ENCODE measurements around the gene ZNF512B.
A peak's percentile ranks its signal among the peaks of the same experiment; 100 is the strongest.
"Not testable (repeated sequence)": the region's sequence is repeated elsewhere in the genome, so short reads cannot be mapped to it uniquely, and the experiment has no call there.

The ZNF512B gene

DNA sequence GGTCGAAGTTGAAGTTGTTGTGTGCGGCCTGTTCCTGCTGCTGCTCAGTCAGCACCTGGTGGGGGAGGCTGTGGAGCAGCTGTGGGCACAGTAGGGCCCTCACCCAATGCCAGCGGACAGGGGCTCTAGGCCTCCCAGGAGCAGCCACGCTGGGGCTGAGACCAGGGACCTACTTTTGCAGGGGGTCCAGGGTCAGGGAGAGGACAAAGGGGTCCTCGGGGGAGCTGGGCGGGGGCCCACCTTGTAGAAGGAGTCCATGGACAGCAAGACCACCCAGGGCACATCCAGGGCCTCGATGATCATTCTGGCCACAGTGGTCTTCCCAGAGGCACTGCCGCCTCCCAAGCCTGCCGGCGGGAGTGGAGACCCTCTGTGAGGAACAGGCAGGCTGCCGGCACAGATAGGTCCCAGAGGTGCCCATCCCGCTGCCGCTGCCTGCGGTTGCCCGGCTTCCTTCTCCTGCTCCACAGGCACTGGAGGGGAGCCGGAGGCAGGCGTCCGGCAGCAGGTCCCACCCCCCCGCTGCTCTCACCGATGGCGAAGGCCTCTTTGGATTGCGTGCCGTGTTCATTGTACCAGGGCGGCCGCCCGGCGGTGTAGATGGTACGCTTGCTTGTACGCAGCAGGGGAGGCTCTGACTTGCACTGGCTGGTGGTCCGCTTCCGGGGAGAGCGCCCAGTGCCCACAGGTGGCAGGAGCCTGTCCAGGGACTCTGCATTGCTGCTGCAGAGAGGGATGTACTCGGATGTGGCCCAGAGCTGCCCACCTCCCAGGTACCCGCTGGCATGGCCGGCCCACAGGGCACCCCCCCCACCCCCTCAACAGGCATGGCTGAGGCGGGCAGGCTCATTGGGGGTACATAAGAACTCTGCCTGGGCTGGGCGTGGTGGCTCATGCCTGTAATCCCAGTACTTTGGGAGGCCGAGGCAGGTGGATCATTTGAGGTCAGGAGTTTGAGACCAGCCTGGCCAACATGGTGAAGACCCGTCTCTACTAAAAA, 23.5 kb downstream of the ZNF512B start:
- DNase-seq = no peak

DNA sequence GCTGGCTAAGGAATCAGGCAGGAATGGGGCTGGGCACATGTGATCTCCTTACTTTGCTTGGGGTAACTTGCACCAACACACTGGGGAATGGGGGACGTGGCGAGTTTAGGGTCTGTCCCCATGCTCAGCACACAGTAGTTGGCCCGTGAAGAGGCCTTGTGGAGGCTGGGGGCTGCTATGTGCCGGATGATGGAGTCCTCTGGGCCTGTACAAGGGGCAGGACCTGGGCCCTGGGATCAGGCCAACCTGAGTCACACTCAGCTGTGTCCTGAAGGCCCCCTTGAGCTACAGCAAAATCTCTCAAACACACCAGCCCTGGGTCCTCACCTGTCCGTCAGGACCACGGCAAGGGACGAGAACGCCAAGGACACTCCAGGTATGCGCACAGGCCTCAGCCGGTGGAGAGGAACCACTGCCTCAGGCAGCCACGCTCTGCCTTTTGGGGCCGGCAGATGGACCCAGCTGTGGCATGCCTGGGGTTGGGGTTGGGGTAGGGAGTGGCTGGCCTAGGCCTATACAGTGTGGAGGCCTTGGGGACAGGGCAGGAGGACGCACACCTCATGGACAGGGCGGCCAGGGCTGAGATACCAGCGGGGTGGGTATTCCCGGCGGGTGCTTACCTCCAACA, 24.6 kb downstream of the ZNF512B start:
- no peak for DNase-seq

DNA sequence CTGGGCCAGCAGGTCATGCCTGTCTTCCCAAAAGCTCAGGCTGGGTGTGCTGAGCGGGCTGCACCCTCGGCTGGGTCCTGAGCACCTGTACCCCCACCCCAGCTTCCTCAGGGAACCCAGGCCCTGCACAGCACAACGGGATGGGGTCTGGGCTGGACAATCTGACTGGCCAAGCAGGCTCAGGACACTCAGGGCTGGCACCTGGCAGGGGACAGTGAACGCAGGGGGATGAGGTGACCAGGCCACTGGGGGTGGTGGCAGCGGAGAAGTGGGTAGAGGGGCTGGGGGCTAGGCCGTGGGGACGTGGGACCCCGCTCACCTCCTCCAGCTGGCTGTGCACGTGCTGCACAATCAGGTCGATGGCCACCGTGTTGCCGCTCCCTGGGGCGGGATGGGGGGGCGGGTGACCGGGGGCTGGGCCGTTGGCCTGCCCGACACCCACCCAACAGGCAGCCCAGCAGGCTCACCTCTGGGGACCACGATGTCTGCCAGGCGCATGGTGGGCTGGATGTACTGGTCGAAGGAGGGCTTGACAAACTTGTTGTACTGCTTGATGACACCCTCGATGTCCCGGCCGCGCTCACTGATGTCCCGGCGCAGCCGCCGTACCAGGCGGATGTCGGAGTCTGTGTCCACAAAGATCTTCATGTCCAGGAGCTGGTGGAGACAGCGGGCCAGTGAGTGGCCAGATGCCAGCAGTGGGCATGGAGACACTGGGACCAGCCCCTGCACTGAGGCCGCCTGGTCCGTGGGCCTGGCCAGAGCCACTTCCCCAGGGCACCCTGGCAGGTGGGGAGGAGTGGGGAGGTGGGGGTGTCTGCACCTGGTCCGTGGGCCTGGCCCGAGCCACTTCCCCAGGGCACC, 25.4 kb downstream of the ZNF512B start:
- no peak for DNase-seq

DNA sequence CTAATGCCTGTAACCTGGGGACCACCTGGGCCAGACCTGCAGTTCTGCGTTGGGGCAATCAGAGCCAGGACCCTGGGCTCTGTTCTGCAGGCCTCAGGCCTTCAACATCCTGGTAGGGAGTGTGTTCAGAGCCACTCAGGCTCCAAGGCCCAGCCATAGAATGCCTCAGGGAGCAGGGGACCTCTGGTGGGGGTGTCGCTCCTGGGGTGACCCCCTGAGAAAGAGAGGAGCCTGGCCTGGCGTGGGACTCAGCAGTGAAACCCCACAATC, 26.0 kb downstream of the ZNF512B start:
- DNase-seq = no peak

DNA sequence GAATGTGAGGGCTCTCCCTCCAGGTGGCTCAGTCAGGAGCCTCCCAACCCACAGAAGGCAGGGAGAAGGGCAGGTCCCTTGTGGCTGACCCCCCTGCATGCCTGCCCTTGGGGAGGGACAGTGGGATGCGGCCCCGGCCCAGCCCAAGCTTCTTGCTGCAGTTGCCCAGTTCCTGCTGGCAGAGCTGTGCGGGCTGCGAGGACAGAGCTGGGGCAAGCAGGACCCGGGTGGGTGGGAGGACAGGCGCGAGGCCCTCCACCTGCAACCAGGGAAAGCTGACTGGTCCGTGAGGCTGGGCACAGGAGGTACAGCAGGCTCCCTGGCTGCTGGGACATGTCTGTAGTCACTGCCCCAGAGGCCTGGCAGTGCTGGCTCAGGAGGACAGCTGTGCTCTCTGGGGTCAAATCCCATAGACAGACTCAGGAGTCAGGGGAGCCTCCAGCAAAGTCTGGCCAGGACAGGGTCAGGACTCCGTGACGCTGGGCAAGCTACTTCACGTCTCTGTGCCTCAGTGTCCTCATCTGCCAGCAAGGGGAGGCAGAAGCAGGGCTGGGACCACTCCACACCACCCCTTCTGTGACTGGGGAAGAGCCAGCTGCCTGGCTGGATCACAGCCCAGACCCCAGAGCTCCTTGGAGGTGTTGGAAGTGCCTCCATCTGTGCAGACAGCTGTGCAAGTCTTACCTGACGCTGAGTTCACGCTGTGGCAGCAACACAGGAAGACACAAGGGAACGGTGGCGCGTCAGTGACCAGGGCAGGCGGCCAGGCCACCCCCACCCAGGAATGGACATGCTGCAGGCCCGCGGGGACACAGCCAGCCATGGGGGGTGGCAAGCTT, 26.5 kb downstream of the ZNF512B start:
- no peak for DNase-seq

DNA sequence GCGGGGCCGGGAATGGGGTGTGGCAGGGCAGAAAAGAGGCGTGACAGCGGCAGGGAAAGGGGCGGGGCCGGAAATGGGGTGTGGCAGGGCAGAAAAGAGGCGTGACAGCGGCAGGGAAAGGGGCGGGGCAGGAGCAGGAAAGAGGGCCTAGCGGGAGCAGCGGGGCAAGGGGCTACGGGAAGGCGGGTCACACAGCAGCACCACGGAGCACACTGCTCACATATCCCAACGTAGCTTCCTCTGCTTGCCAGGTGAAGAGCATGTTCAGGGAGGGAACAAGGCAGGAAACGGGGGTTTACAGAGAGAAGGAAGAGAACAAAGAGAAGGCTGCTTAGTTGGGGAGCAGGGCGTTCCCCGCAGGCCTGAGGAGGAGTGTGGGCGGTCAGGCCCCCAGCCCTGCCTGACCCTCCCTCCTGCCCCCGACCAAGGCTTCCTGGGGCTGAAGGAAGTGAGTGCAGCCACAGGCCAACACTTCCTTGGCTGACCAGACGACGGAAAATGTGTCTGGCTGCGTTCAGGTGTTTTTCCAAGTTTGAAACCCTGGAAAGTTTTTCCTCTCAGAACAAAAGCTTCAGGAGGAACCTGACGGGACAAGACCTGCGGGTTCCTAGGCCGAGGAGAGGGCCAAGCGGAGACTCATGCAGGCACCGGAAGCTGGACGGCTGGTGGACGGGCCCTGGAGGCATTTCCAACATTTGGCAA, 27.3 kb downstream of the ZNF512B start:
- DNase-seq = peak; percentile 76

DNA sequence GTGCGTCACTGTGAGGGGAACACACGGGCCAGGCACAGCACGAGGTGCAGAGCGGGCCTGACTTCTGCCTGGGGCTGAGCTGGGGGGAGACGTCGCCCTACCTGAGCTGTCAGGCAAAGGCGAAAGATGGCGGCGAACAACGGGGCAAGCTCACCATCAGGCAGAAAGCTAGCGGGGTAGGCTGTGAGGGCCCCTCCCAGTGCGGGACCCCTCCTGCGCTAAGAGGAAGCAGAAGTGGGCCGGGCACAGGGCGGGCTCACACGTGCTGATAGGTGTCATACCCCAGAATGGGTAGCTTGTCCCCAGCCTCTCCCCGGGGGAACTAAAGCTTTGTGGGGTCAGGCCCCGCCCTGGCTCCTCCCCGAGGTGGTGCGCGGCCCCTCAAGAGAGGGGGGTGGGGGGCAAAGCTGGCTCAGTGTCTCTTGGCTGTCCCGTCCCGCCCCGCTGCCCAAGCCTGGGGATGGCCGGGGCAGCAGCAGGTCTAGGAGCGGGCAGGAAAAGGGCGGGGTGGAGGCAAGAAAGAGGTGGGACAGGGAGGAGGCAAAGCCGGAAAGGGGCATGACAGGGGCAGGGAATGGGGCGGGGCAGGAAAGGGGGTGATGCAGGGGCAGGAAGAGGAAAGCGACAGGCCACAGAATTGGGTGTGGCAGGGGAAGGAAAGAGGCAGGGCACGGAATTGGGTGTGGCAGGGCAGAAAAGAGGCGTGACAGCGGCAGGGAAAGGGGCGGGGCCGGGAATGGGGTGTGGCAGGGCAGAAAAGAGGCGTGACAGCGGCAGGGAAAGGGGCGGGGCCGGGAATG, 28.2 kb downstream of the ZNF512B start:
- peak; percentile 97 for DNase-seq

DNA sequence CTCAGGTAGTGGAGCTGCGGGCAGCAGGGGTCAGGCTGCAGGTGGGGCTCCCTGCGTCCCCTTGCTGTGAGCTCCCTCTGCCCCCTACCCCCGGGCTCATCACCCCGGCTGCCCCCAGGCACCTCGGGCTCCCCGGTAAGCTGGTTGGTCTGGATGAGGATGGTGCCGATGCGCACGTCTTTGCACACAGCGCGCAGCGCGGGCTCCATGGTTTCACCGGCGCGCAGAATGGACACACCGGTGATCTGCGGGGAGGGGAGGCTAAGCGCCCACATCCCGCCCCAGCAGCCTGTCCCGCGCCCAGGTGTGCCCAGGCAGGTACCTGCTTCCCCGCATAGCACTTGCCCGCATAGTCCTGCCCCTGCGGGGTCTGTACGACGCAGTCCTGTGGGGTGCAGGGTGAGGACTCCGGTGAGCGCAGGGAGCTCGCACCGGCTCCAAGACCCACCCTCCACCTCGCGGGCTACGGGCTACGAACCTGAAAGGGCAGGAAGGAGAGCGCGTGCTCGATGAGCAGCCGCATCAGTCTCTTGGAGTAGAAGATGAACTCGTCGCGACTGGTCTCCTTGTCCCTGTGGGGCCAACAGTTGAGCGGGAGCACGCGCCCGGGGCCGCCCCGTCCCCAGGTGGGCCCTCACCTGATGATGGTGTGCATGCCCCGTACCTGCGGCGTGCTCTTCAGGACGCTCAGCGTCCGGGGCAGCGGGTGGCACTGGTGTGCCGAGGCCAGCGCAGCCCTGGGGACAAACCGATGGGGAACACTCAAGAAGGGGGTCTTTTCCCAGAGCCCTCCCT, 29.1 kb downstream of the ZNF512B start:
- DNase-seq = no peak

DNA sequence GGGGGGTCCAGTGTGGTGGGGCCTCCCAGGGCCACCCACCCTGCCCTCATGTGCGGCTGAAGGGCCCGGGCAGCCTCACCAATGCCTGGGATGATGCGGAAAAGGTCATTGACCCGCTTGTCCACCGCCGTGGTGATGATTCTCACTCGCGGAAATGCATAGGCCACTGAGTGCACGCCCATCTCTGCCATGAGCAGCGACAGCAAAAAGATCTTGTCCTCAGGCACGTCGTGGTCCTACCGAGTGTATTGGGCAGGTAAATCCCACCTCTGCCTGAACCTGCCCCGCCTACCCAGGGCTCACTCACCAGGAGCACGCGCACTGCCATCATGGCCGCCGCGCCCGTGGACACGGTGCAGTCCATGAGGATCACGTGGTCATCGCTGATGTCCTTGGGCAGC, 29.7 kb downstream of the ZNF512B start:
- no peak for DNase-seq

DNA sequence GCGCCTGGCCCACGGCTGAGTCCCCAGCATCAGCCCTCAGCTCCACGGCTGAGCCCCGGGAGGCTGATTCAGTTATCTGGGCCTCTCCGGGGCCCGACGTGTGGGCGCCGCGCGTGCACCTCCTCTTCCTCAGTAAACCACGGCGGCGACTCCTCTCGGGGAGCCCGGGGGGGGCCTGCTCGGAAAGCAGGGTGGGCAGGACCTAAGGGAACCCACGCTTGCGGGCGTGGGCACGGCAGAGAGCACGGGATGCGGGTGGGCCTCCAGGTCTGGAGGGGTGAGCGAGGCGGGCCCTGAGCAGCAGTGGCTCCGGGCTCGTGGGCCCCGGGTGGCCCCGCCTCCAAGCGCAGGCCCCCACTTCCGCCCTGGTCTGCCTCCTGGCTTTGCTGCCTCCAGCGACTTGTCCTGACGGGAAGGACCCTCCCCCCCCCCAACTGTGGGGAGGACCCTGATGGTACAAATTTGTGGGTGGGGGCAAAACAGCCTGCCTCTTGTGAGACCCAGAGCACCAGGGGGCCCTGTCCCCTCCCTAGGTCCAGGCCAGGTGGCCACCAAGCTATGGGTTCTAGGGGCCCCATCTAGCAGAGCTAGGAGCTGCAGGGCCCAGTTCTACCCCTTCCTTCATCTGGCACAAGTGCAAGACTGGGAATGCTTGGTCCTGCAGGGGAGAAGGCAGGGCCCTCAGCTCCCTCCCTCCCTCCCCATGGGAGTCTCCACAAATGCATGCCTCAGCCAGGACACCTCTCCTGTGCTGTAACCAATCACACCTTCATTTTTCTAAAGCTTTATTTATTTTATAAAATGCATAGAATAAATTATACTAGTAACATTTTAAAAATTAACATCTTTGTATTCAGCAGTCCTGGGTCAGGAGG, 30.4 kb downstream of the ZNF512B start:
- no peak for DNase-seq

DNA sequence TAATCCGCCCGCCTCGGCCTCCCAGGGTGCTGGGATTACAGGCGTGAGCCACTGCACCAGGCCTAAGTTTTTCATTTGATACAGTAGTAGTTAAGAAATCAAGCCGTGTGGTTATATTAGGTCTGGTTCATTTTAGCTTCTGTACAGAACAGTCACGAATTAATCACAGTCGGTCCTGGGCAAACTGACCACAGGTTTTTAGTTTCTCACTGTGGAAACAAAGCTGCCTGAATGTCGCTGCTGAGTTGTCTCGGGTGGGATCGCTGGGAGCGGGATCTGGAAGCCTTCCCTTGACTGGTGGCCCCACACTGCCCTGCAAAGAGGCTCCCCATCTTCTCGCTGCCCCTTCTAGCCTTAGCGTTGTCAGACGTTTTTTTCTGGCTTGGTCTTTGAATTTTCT, 32.1 kb downstream of the ZNF512B start:
- no peak for DNase-seq

DNA sequence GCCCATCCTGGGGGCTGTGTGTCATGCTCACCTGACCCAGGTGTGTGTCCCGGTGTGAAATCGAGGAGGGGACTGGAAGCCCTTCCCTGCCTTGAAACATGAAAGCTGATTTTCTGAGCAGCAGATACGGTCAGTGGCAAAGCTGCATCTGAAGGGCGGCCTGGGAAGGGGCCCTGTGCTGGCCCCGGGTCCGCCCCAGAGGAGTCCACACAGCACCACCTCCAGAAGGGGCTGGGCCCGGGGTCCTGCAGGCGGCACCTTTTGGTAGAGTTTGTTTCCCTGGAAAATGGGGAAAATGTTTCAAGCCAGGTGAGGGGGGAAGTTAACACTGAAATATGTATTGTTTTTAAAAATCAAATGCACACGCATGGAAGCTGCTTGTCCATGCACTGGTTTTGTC, 34.3 kb downstream of the ZNF512B start:
- DNase-seq = no peak

DNA sequence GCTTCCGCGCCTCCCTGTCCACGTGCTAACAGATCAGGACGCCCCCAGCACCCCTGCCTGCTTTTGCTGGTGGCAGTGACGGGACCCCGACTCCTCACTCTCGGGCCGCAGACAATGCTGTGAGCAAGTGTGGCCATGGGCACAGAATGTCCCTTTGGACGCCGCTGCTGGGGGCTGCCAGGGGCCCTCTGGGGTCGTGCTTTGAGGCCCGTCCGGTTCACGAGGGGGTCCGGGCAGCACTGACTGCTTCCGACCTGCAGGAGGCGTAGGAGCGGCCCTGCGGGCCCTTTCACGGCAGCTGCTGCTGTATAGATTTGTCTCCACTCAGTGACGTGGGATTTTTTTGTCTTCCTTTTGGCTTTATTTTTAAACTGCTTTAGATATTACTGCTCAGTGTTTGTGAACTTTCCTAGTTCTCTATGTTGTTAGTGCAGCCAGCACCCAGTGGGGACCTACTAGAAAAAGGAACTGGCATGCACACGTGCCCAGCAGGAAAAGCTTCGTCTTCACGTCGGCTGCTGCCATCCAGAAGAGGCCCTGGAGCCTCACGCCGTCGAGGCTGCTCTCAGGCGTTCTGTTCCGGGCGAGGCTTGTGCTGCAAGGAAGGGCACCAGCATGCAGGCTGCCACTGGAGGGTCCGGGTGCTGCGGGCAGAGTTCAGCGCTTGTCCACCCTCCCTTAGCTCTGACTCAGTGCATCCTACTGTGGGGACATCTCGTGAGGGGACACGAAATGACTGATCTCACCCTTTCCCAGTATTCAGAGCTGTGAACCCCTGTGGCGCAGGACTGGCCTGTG, 35.3 kb downstream of the ZNF512B start:
- DNase-seq = no peak

DNA sequence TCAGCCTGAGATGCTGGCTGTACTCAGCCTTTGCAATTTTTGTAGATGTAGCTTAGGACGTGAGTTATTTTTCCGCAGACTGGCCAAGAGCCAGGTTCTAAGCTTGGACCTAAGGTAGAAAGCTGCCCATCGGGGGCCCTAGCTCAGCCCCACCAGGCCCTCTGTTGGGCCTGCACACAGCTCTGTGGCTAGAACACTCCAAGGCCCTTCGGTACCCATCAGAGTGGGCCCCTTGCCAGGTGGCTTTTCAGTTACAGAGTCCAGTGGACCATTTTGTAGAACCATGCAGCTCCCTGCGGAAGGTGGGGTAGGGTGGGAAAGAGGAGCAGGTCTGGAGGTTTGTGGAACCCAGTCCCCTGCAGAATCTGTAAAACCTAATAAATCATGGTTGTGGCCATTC, 36.1 kb downstream of the ZNF512B start:
- DNase-seq = no peak

DNA sequence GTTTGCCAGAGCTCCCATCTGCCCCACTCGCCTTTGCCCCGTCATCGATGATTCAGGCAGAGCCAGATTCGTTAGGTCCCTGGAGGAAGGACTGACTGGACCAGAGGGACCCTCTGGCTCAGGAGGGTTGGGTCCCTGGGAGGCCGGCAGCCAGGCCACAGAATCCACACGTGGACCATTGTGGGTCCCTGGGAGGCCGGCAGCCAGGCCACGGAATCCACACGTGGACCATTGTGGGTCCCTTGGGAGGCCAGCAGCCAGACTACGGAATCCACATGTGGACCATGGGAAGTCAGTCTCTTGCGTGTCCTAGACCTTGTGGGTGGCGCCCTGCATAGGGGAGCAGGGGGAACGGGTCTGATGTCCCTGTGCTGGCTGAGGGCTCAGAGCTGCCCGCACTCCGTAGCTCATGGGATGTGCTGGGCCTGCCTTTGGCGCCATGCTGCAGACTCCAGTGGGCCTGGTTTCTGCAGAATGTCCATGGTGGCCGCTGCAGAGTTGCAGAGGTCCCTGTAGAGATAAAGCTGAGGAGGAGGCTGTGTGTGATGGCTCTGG, 37.0 kb downstream of the ZNF512B start:
- DNase-seq = no peak

DNA sequence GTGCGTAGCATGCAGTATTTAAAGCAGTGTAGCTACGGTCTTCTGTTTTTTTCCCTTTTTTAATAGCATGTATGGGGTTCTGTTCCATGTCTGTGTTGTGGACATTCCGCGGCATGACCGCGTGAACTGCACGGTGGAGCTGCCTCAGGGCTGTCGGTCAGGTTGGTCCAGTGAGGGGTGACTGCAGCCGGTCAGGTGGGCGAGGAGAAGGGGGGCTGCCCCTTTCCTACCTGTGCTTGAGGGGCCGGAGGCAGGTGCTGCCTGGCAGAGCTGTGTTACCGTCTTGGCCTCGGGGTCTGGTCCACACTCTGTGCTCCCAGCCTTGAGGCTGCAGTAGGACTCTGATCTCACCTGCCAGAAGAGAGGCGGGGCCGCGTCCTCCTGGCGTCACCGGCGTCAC, 38.0 kb downstream of the ZNF512B start:
- DNase-seq = no peak

DNA sequence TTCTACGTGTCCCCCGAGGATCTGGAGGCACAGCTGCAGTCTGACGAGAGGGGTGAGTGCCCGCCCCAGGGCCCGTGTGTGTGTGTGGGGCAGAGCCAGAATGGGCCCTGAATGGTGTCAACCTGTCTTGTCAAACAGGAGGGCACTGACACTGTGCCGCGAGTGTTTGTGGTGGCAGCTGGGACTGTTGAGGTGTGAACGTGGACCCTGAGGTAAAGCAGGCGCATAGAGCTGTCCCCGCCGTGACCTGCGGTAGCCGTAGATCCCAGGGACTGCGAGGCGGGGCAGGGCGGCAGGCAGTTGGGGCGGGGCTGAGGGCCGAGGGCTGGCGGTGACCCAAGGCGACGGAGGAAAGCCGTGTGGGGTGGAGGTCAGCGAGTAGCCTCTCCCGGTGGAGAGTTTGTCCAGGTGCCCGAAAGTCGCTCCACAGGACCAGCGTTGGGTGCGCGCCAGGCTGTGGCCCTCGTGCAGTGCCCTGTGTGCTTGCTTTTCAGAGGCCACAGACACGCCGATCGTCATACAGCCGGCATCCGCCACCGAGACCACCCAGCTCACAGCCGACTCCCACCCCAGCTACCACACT, 38.7 kb downstream of the ZNF512B start:
- DNase-seq = no peak

DNA sequence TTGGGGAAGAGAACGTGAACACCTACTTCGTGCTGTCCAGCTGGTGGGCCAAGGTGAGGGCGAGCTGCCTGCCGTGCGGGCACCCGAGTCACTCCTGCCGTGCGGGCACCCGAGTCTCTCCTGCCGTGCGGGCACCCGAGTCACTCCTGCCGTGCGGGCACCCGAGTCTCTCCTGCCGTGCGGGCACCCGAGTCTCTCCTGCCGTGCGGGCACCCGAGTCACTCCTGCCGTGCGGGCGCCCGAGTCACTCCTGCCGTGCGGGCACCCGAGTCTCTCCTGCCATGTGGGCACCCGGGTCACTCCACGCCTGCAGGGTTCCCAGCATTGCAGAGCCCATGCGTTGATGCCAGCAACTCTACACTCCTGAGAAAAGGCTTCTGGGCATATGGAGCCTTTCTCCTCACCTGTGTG, 40.3 kb downstream of the ZNF512B start:
- DNase-seq = not testable (repeated sequence)
